Cortex of kidney (tissue), 1 donor: Measurements from ENCODE around the gene ISYNA1.

ENCODE experiments used
- DNase-seq: peaks from one replicate; lab custom pipeline; 2025; lab: John Stamatoyannopoulos, UW

The ISYNA1 gene

GRCh38 chr19:18431351-18432197 is 6.4 kb downstream of the ISYNA1 start:
- DNase-seq = no peak

GRCh38 chr19:18430417-18431144 is 7.4 kb downstream of the ISYNA1 start:
- no peak for DNase-seq

- DNase-seq = no peak
Observed at GRCh38 chr19:18429717-18430416, 8.1 kb downstream of the ISYNA1 start.

- DNase-seq = no peak
Observed at GRCh38 chr19:18428787-18429674, 8.9 kb downstream of the ISYNA1 start.

GRCh38 chr19:18428173-18428786 is 9.7 kb downstream of the ISYNA1 start:
- DNase-seq = no peak

GRCh38 chr19:18427743-18428113 is 10.2 kb downstream of the ISYNA1 start:
- no peak for DNase-seq

GRCh38 chr19:18427080-18427742 is 10.7 kb downstream of the ISYNA1 start:
- no peak for DNase-seq

- no peak for DNase-seq
Observed at GRCh38 chr19:18426416-18426767, 11.5 kb downstream of the ISYNA1 start.

- DNase-seq = no peak
Observed at GRCh38 chr19:18425515-18426415, 12.2 kb downstream of the ISYNA1 start.

- no peak for DNase-seq
Observed at GRCh38 chr19:18424890-18425514, 12.9 kb downstream of the ISYNA1 start.

GRCh38 chr19:18424122-18424889 is 13.6 kb downstream of the ISYNA1 start:
- DNase-seq = no peak

- no peak for DNase-seq
Observed at GRCh38 chr19:18423258-18424020, 14.5 kb downstream of the ISYNA1 start.

GRCh38 chr19:18422530-18423191 is 15.3 kb downstream of the ISYNA1 start:
- DNase-seq = no peak

- DNase-seq = no peak
Observed at GRCh38 chr19:18421371-18421959, 16.5 kb downstream of the ISYNA1 start.

GRCh38 chr19:18420930-18421329 is 17.0 kb downstream of the ISYNA1 start:
- no peak for DNase-seq

GRCh38 chr19:18419699-18420460 is 18.1 kb downstream of the ISYNA1 start:
- DNase-seq = no peak
